B cell (primary cell): ENCODE data around the gene MYORG. TPM values are rescaled to one million over a fixed set of nuclear protein-coding genes. Genes with fewer than 3 reads are reported as not detected.

Experiments used
- ATAC-seq: fragments of 200-7000 bp; cut with Tn5 transposase; one replicate; pipeline ENCODE4 v1.10.0; 2021; ENCODE audit warnings: low read depth, mild to moderate bottlenecking, moderate number of reproducible peaks, moderate library complexity
- CTCF ChIA-PET: fragments of 350-600 bp; sonication (Branson Sonifier 250); formaldehyde crosslinking; loops from one replicate; lab custom pipeline; 2021; ENCODE audit warnings: antibody characterized with exemption, inconsistent platforms; lab: Charles Lee
- POLR2A ChIA-PET: fragments of 350-600 bp; sonication (Branson Sonifier 250); formaldehyde crosslinking; loops from one replicate; lab custom pipeline; 2021; ENCODE audit warnings: antibody characterized with exemption; lab: Charles Lee
- DNase-seq: peaks from one replicate; pipeline ENCODE4 v3.0.0; 2013
- H2AFZ ChIP-seq: 2 replicates; pipeline ENCODE4 v1.6.1; 2012; ENCODE audit warnings: mild to moderate bottlenecking, low read depth, low read length; ENCODE audit not compliant: insufficient read depth, poor library complexity, severe bottlenecking
- H3K27ac ChIP-seq, 2 donors: 1 replicate in 1 of 2; 2 replicates in 1 of 2; pipeline ENCODE4 v1.5.1; 2012 to 2013; ENCODE audit warnings: low read length in 2 of 2, mild to moderate bottlenecking in 2 of 2, moderate library complexity in 1 of 2
- H3K27me3 ChIP-seq, 4 experiments: fragments of 200-600 bp in 1 of 4; sonication (generic) in 1 of 4; replicated peaks in 1 of 4; 1 replicate in 2 of 4; 2 replicates in 2 of 4; pipeline versions ENCODE4 v1.6.1 to v1.7.0; 2013 to 2016; ENCODE audit warnings: low read length in 3 of 4, mild to moderate bottlenecking in 2 of 4, mixed read lengths in 1 of 4, moderate library complexity in 1 of 4; ENCODE audit not compliant: insufficient read depth in 4 of 4, control insufficient read depth in 3 of 4; ENCODE audit errors: control extremely low read depth in 1 of 4
- H3K36me3 ChIP-seq, 2 experiments: replicated peaks in 1 of 2; 1 replicate in 1 of 2; 2 replicates in 1 of 2; pipeline versions ENCODE4 v1.6.1 to v1.7.1; 2013; ENCODE audit warnings: low read length in 1 of 2; ENCODE audit not compliant: insufficient read depth in 2 of 2, control insufficient read depth in 1 of 2; ENCODE audit errors: control extremely low read depth in 1 of 2, extremely low read depth in 1 of 2
- H3K4me1 ChIP-seq, 2 donors: fragments of 200-600 bp in 1 of 2; sonication (generic) in 1 of 2; 1 replicate in 1 of 2; 2 replicates in 1 of 2; pipeline versions ENCODE4 v1.5.1 to v1.6.1; 2013 to 2017; ENCODE audit warnings: low read length in 2 of 2; ENCODE audit not compliant: control insufficient read depth in 2 of 2, insufficient read depth in 2 of 2
- H3K4me2 ChIP-seq: replicated peaks from 2 replicates; pipeline ENCODE3; 2012; ENCODE audit warnings: mild to moderate bottlenecking, low read depth, low read length; ENCODE audit not compliant: poor library complexity, severe bottlenecking
- H3K4me3 ChIP-seq, 5 experiments: fragments of 200-600 bp in 1 of 5; sonication (generic) in 1 of 5; 1 replicate in 3 of 5; 2 replicates in 2 of 5; pipeline versions ENCODE4 v1.5.1 to v1.7.0; 2011 to 2016; ENCODE audit warnings: low read length in 4 of 5, mild to moderate bottlenecking in 4 of 5, low read depth in 2 of 5, control low read depth in 1 of 5, moderate library complexity in 1 of 5; ENCODE audit not compliant: insufficient read depth in 1 of 5; ENCODE audit errors: control extremely low read depth in 1 of 5, extremely low read depth in 1 of 5
- H3K79me2 ChIP-seq: fragments of 200-600 bp; sonication (generic); one replicate; pipeline ENCODE4 v1.6.0; 2016; ENCODE audit warnings: low read length; ENCODE audit not compliant: control insufficient read depth, insufficient read depth
- H3K9ac ChIP-seq: fragments of 200-600 bp; sonication (generic); 2 replicates; pipeline ENCODE4 v1.6.1; 2017; ENCODE audit warnings: mild to moderate bottlenecking, low read length, moderate library complexity
- H3K9me3 ChIP-seq, 3 donors: one replicate each; pipeline versions ENCODE4 v1.6.1 to v1.7.1; 2013; ENCODE audit warnings: low read length in 2 of 3; ENCODE audit not compliant: control insufficient read depth in 2 of 3, insufficient read depth in 1 of 3; ENCODE audit errors: control extremely low read depth in 1 of 3
- H4K20me1 ChIP-seq: 2 replicates; pipeline ENCODE4 v1.6.0; 2012; ENCODE audit warnings: mild to moderate bottlenecking, low read length; ENCODE audit not compliant: insufficient read depth, control insufficient read depth, poor library complexity, severe bottlenecking
- H3K27ac Mint-ChIP-seq: one replicate; pipeline ENCODE4 v1.8.0; 2021; ENCODE audit warnings: mixed read lengths
- H3K27me3 Mint-ChIP-seq: one replicate; pipeline ENCODE4 v1.8.0; 2021; ENCODE audit warnings: mixed read lengths
- H3K4me1 Mint-ChIP-seq: one replicate; pipeline ENCODE4 v1.8.0; 2021; ENCODE audit warnings: mixed read lengths
- H3K4me3 Mint-ChIP-seq: one replicate; pipeline ENCODE4 v1.8.0; 2021; ENCODE audit warnings: mixed read lengths
- H3K9me3 Mint-ChIP-seq: one replicate; pipeline ENCODE4 v1.8.0; 2022; ENCODE audit warnings: mixed read lengths; ENCODE audit not compliant: insufficient read depth
- EZH2 ChIP-seq: IDR thresholded peaks from 2 replicates; pipeline ENCODE4 v1.6.1; 2012; ENCODE audit warnings: borderline replicate concordance, low read depth, mild to moderate bottlenecking, moderate library complexity, low read length; ENCODE audit not compliant: insufficient read depth, poor library complexity, severe bottlenecking
- WGBS: methylation state at CpG from one replicate; pipeline ENCODE4 v1.1.5; 2013; ENCODE audit warnings: missing lambda C conversion rate; ENCODE audit not compliant: insufficient coverage; 5-methylcytosine and 5-hydroxymethylcytosine counted together
- intact Hi-C: fragments of 100-400 bp; cut with micrococcal nuclease; formaldehyde crosslinking; loops from one replicate; pipeline ENCODE4 v1.10.0; 2022
- polyA plus RNA-seq: library from polyadenylated mRNA; depleted of rRNA; stranded (reverse); fragments of >200 nt; gene quantifications from 2 replicates; pipeline ENCODE4 v1.2.3, GENCODE V29; 2012
- total RNA-seq, 2 donors: library from RNA; stranded (reverse); fragments of 120-200 nt in 1 of 2; gene quantifications; 1 replicate in 1 of 2; 2 replicates in 1 of 2; pipeline versions ENCODE4 v1.2.3 to v1.2.4, GENCODE V29; 2013 to 2022
- TF ChIP-seq, protein P1 (sequence below): fragments of 200-600 bp; IDR thresholded peaks from one replicate; pipeline ENCODE4 v1.8.0; 2022; ENCODE audit warnings: antibody characterized with exemption, mild to moderate bottlenecking

Gene MYORG
- total and polyA plus RNA-seq, 2 donors (not counting 1 experiment from before 2014, with no cell fraction given), result 0.27 to 0.37 TPM

DNA sequence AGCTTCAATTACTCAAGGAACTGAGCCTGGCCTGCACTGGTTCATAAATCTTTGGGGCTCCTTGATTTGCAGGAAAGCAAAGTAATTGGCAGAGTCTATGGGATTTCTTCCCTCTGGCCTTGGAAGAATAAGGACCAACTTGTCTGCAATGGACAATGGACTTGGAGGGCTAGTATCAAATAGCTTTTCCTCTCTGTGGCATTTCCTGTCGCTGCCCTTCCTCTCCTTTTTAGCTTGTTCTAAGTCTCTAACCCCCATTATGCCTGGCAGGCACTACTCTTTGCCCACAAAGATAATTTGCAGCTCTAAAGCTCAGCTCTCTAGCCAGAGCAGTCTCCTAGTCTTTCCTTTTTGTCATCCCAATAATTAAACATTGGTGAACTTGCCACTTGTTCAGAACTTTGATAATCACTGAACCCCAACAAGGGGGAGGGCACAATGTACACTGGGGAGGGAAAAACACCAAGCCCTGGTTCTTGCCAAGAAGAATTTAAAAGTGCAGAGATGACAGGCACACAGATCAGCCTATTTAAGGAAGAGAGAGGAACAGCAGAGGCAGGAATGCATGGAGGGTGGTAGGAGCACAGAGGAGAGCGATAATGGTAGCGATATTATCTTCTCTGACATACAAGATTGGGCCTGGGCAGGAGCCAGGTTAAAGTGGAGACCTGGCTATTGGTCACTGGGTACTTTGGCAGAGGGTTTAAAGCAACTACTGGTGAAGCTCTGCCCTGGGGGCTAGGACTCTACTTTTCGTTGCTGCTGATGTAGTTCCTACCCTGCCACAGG is 43.2 kb upstream of the MYORG start:
- Histone ChIP-seq H3K9me3 (no peaks in the 10 kb centered on the region), H3K4me2 (no peak overlapping the region), H3K4me1 (no peaks in the 10 kb centered on the region), H2AFZ (no peak overlapping the region), H3K27me3 (no peaks in the 10 kb centered on the region), H3K4me3 (no peak overlapping the region), H3K79me2 (no peaks in the 10 kb centered on the region), H3K36me3 (no peaks in the 10 kb centered on the region), H3K27ac (no peak overlapping the region), H4K20me1 (no peaks in the 10 kb centered on the region), H3K9ac (no peak overlapping the region)
- no peak for DNase-seq
- WGBS, result 90% methylated on average over 4 of the region's 4 CpGs
- ChIA-PET POLR2A (no interaction called here), CTCF (interaction anchor here (1.0 to 1.2 kb wide), 2 partner anchors 14 to 16 kb away, joined by 3 to 4 read pairs; no protein-coding TSS in a partner anchor)
- H3K27ac Mint-ChIP-seq, result no peak overlapping the region
- H3K27me3 Mint-ChIP-seq, result no peaks in the 10 kb centered on the region
- no peaks in the 10 kb centered on the region for H3K9me3 Mint-ChIP-seq
- H3K4me1 Mint-ChIP-seq, result no peaks in the 10 kb centered on the region
- ATAC-seq, result no peak
- no peak overlapping the region for H3K4me3 Mint-ChIP-seq
- TF ChIP-seq, protein P1, sequence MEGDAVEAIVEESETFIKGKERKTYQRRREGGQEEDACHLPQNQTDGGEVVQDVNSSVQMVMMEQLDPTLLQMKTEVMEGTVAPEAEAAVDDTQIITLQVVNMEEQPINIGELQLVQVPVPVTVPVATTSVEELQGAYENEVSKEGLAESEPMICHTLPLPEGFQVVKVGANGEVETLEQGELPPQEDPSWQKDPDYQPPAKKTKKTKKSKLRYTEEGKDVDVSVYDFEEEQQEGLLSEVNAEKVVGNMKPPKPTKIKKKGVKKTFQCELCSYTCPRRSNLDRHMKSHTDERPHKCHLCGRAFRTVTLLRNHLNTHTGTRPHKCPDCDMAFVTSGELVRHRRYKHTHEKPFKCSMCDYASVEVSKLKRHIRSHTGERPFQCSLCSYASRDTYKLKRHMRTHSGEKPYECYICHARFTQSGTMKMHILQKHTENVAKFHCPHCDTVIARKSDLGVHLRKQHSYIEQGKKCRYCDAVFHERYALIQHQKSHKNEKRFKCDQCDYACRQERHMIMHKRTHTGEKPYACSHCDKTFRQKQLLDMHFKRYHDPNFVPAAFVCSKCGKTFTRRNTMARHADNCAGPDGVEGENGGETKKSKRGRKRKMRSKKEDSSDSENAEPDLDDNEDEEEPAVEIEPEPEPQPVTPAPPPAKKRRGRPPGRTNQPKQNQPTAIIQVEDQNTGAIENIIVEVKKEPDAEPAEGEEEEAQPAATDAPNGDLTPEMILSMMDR, result no peak
- no peak for TF ChIP-seq EZH2
- intact Hi-C loops, result no loop called here

DNA sequence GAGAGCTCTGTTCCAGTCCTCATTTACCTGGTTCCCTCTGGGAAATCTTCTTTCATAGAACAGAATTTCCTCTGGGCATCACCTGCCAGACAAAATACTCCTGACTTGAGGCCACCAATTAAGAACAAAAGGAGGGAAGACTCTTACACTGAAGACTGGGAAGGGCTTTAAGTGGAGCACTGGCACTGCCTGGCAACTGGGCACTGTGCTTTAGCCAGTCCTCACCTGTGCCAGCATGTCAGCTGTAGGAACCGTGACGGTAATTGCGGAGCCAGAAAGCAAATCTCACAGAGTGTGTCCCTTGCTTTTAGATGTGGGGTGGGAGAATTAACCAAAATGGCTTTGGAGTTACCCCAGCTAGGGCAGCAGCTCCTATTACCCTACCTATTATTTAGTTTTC is 41.0 kb upstream of the MYORG start:
- Mint-ChIP-seq H3K4me3 (no peak overlapping the region), H3K4me1 (no peaks in the 10 kb centered on the region), H3K27ac (no peak overlapping the region), H3K27me3 (no peaks in the 10 kb centered on the region), H3K9me3 (no peaks in the 10 kb centered on the region)
- POLR2A ChIA-PET, result no interaction called here
- Histone ChIP-seq H3K9me3 (no peaks in the 10 kb centered on the region), H3K79me2 (no peaks in the 10 kb centered on the region), H3K4me1 (no peaks in the 10 kb centered on the region), H3K4me2 (no peak overlapping the region), H3K27ac (no peak overlapping the region), H3K4me3 (no peak overlapping the region), H3K36me3 (no peaks in the 10 kb centered on the region), H4K20me1 (no peaks in the 10 kb centered on the region), H3K9ac (no peak overlapping the region), H2AFZ (no peak overlapping the region), H3K27me3 (no peaks in the 10 kb centered on the region)
- ATAC-seq, result no peak
- intact Hi-C loops, result no loop called here
- WGBS, result 93% methylated on average over 3 of the region's 3 CpGs
- CTCF ChIA-PET, result interaction anchor here (0.7 to 2.6 kb wide), 3 partner anchors 13 to 85 kb away, joined by 3 to 13 read pairs (median 5); no protein-coding TSS in a partner anchor
- TF ChIP-seq, protein P1, result no peak
- TF ChIP-seq EZH2, result no peak
- no peak for DNase-seq
